B cell (primary cell): ENCODE results near the gene AFF3. TPM values are rescaled to one million over a fixed set of nuclear protein-coding genes. Genes with fewer than 3 reads are reported as not detected.

Experiments
- ATAC-seq: fragments of 200-7000 bp; cut with Tn5 transposase; one replicate; pipeline ENCODE4 v1.10.0; 2021; ENCODE audit warnings: low read depth, mild to moderate bottlenecking, moderate number of reproducible peaks, moderate library complexity
- CTCF ChIA-PET: fragments of 350-600 bp; sonication (Branson Sonifier 250); formaldehyde crosslinking; loops from one replicate; lab custom pipeline; 2021; ENCODE audit warnings: antibody characterized with exemption, inconsistent platforms; lab: Charles Lee
- POLR2A ChIA-PET: fragments of 350-600 bp; sonication (Branson Sonifier 250); formaldehyde crosslinking; loops from one replicate; lab custom pipeline; 2021; ENCODE audit warnings: antibody characterized with exemption; lab: Charles Lee
- DNase-seq: peaks from one replicate; pipeline ENCODE4 v3.0.0; 2013
- H2AFZ ChIP-seq: 2 replicates; pipeline ENCODE4 v1.6.1; 2012; ENCODE audit warnings: mild to moderate bottlenecking, low read depth, low read length; ENCODE audit not compliant: insufficient read depth, poor library complexity, severe bottlenecking
- H3K27ac ChIP-seq, 2 donors: 1 replicate in 1 of 2; 2 replicates in 1 of 2; pipeline ENCODE4 v1.5.1; 2012 to 2013; ENCODE audit warnings: low read length in 2 of 2, mild to moderate bottlenecking in 2 of 2, moderate library complexity in 1 of 2
- H3K27me3 ChIP-seq, 4 experiments: fragments of 200-600 bp in 1 of 4; sonication (generic) in 1 of 4; replicated peaks in 1 of 4; 1 replicate in 2 of 4; 2 replicates in 2 of 4; pipeline versions ENCODE4 v1.6.1 to v1.7.0; 2013 to 2016; ENCODE audit warnings: low read length in 3 of 4, mild to moderate bottlenecking in 2 of 4, mixed read lengths in 1 of 4, moderate library complexity in 1 of 4; ENCODE audit not compliant: insufficient read depth in 4 of 4, control insufficient read depth in 3 of 4; ENCODE audit errors: control extremely low read depth in 1 of 4
- H3K36me3 ChIP-seq, 2 experiments: replicated peaks in 1 of 2; 1 replicate in 1 of 2; 2 replicates in 1 of 2; pipeline versions ENCODE4 v1.6.1 to v1.7.1; 2013; ENCODE audit warnings: low read length in 1 of 2; ENCODE audit not compliant: insufficient read depth in 2 of 2, control insufficient read depth in 1 of 2; ENCODE audit errors: control extremely low read depth in 1 of 2, extremely low read depth in 1 of 2
- H3K4me1 ChIP-seq, 2 donors: fragments of 200-600 bp in 1 of 2; sonication (generic) in 1 of 2; 1 replicate in 1 of 2; 2 replicates in 1 of 2; pipeline versions ENCODE4 v1.5.1 to v1.6.1; 2013 to 2017; ENCODE audit warnings: low read length in 2 of 2; ENCODE audit not compliant: control insufficient read depth in 2 of 2, insufficient read depth in 2 of 2
- H3K4me2 ChIP-seq: replicated peaks from 2 replicates; pipeline ENCODE3; 2012; ENCODE audit warnings: mild to moderate bottlenecking, low read depth, low read length; ENCODE audit not compliant: poor library complexity, severe bottlenecking
- H3K4me3 ChIP-seq, 5 experiments: fragments of 200-600 bp in 1 of 5; sonication (generic) in 1 of 5; 1 replicate in 3 of 5; 2 replicates in 2 of 5; pipeline versions ENCODE4 v1.5.1 to v1.7.0; 2011 to 2016; ENCODE audit warnings: low read length in 4 of 5, mild to moderate bottlenecking in 4 of 5, low read depth in 2 of 5, control low read depth in 1 of 5, moderate library complexity in 1 of 5; ENCODE audit not compliant: insufficient read depth in 1 of 5; ENCODE audit errors: control extremely low read depth in 1 of 5, extremely low read depth in 1 of 5
- H3K79me2 ChIP-seq: fragments of 200-600 bp; sonication (generic); one replicate; pipeline ENCODE4 v1.6.0; 2016; ENCODE audit warnings: low read length; ENCODE audit not compliant: control insufficient read depth, insufficient read depth
- H3K9ac ChIP-seq: fragments of 200-600 bp; sonication (generic); 2 replicates; pipeline ENCODE4 v1.6.1; 2017; ENCODE audit warnings: mild to moderate bottlenecking, low read length, moderate library complexity
- H3K9me3 ChIP-seq, 3 donors: one replicate each; pipeline versions ENCODE4 v1.6.1 to v1.7.1; 2013; ENCODE audit warnings: low read length in 2 of 3; ENCODE audit not compliant: control insufficient read depth in 2 of 3, insufficient read depth in 1 of 3; ENCODE audit errors: control extremely low read depth in 1 of 3
- H4K20me1 ChIP-seq: 2 replicates; pipeline ENCODE4 v1.6.0; 2012; ENCODE audit warnings: mild to moderate bottlenecking, low read length; ENCODE audit not compliant: insufficient read depth, control insufficient read depth, poor library complexity, severe bottlenecking
- H3K27ac Mint-ChIP-seq: one replicate; pipeline ENCODE4 v1.8.0; 2021; ENCODE audit warnings: mixed read lengths
- H3K27me3 Mint-ChIP-seq: one replicate; pipeline ENCODE4 v1.8.0; 2021; ENCODE audit warnings: mixed read lengths
- H3K4me1 Mint-ChIP-seq: one replicate; pipeline ENCODE4 v1.8.0; 2021; ENCODE audit warnings: mixed read lengths
- H3K4me3 Mint-ChIP-seq: one replicate; pipeline ENCODE4 v1.8.0; 2021; ENCODE audit warnings: mixed read lengths
- H3K9me3 Mint-ChIP-seq: one replicate; pipeline ENCODE4 v1.8.0; 2022; ENCODE audit warnings: mixed read lengths; ENCODE audit not compliant: insufficient read depth
- EZH2 ChIP-seq: IDR thresholded peaks from 2 replicates; pipeline ENCODE4 v1.6.1; 2012; ENCODE audit warnings: borderline replicate concordance, low read depth, mild to moderate bottlenecking, moderate library complexity, low read length; ENCODE audit not compliant: insufficient read depth, poor library complexity, severe bottlenecking
- WGBS: methylation state at CpG from one replicate; pipeline ENCODE4 v1.1.5; 2013; ENCODE audit warnings: missing lambda C conversion rate; ENCODE audit not compliant: insufficient coverage; 5-methylcytosine and 5-hydroxymethylcytosine counted together
- intact Hi-C: fragments of 100-400 bp; cut with micrococcal nuclease; formaldehyde crosslinking; loops from one replicate; pipeline ENCODE4 v1.10.0; 2022
- polyA plus RNA-seq: library from polyadenylated mRNA; depleted of rRNA; stranded (reverse); fragments of >200 nt; gene quantifications from 2 replicates; pipeline ENCODE4 v1.2.3, GENCODE V29; 2012
- total RNA-seq, 2 donors: library from RNA; stranded (reverse); fragments of 120-200 nt in 1 of 2; gene quantifications; 1 replicate in 1 of 2; 2 replicates in 1 of 2; pipeline versions ENCODE4 v1.2.3 to v1.2.4, GENCODE V29; 2013 to 2022
- TF ChIP-seq, protein P1 (sequence below): fragments of 200-600 bp; IDR thresholded peaks from one replicate; pipeline ENCODE4 v1.8.0; 2022; ENCODE audit warnings: antibody characterized with exemption, mild to moderate bottlenecking

The AFF3 gene
- total and polyA plus RNA-seq, 2 donors (not counting 1 experiment from before 2014, with no cell fraction given): 117 to 830 TPM

DNA sequence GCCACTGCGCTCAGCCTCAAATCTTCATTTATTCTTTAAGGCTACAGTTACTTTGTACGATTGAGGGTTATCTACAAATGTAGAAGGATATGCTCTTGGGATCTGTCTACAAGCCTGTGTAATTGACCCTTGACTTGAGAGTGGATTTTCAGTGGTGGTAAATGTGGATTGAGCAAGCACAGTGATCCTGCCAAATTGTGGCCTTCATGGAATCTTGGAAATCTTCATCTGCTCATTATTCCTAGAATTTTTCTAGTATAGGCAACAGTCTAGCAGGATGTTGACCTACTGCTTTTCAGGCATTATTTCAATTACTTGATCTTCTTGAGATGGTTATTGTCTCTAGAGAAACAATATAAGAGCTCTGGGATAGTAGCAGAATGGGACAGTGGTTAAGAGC lies 426.4 kb downstream of the AFF3 start:
- H3K4me1 Mint-ChIP-seq: peaks cover 5% of the 10 kb centered on the region
- no peak overlapping the region for H3K4me2 ChIP-seq
- H3K4me3 Mint-ChIP-seq: no peak overlapping the region
- ATAC-seq: no peak
- no peak for TF ChIP-seq EZH2
- TF ChIP-seq, protein P1, sequence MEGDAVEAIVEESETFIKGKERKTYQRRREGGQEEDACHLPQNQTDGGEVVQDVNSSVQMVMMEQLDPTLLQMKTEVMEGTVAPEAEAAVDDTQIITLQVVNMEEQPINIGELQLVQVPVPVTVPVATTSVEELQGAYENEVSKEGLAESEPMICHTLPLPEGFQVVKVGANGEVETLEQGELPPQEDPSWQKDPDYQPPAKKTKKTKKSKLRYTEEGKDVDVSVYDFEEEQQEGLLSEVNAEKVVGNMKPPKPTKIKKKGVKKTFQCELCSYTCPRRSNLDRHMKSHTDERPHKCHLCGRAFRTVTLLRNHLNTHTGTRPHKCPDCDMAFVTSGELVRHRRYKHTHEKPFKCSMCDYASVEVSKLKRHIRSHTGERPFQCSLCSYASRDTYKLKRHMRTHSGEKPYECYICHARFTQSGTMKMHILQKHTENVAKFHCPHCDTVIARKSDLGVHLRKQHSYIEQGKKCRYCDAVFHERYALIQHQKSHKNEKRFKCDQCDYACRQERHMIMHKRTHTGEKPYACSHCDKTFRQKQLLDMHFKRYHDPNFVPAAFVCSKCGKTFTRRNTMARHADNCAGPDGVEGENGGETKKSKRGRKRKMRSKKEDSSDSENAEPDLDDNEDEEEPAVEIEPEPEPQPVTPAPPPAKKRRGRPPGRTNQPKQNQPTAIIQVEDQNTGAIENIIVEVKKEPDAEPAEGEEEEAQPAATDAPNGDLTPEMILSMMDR: no peak
- no peaks in the 10 kb centered on the region for H3K27me3 ChIP-seq
- no peak for DNase-seq
- no peak overlapping the region for H3K27ac ChIP-seq
- peaks cover 3% of the 10 kb centered on the region for H3K79me2 ChIP-seq
- no peak overlapping the region for H3K4me3 ChIP-seq
- CTCF ChIA-PET: no interaction called here
- H3K27me3 Mint-ChIP-seq: no peaks in the 10 kb centered on the region
- no peaks in the 10 kb centered on the region for H3K9me3 ChIP-seq
- WGBS: no CpG with 5 or more reads among the region's 2 CpGs
- no peaks in the 10 kb centered on the region for H3K9me3 Mint-ChIP-seq
- intact Hi-C loops: no loop called here
- no peaks in the 10 kb centered on the region for H3K4me1 ChIP-seq
- no peak overlapping the region for H3K27ac Mint-ChIP-seq
- peaks cover 19 to 49% of the 10 kb centered on the region in 2 experiments for H3K36me3 ChIP-seq
- H4K20me1 ChIP-seq: peaks cover 16% of the 10 kb centered on the region
- POLR2A ChIA-PET: no interaction called here
- no peak overlapping the region for H3K9ac ChIP-seq
- no peak overlapping the region for H2AFZ ChIP-seq

DNA sequence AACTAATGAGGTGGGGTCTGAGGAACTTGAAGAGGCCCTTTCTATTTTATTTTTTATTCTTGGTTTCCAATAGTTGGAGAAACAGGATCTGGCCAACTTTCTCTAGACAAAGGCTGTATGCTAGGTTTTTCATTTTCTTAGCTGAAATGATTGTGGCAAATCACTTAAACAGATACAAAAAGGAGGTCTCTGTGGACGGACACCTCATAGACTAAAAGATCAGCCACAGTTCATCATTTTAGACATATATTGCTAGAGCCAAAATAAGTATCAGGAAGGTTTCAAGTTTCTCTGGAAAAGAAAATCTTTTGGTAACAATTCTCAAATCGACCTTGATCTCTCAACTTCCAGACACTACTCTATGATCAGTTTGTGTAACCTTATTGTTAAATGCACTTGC lies 428.0 kb downstream of the AFF3 start:
- Histone ChIP-seq H3K27ac (no peak overlapping the region), H3K4me3 (no peak overlapping the region), H3K27me3 (no peaks in the 10 kb centered on the region), H3K79me2 (peaks cover 9% of the 10 kb centered on the region), H3K9ac (no peak overlapping the region), H4K20me1 (peaks cover 26% of the 10 kb centered on the region), H3K4me1 (no peaks in the 10 kb centered on the region), H2AFZ (no peak overlapping the region), H3K4me2 (no peak overlapping the region), H3K9me3 (no peaks in the 10 kb centered on the region), H3K36me3 (peaks cover 12 to 45% of the 10 kb centered on the region in 2 experiments)
- TF ChIP-seq EZH2: no peak
- TF ChIP-seq, protein P1: no peak
- ChIA-PET POLR2A (no interaction called here), CTCF (no interaction called here)
- DNase-seq (no peak), ATAC-seq (no peak)
- no CpG with 5 or more reads among the region's 2 CpGs for WGBS
- Mint-ChIP-seq H3K27me3 (no peaks in the 10 kb centered on the region), H3K4me1 (peaks cover 14% of the 10 kb centered on the region), H3K4me3 (no peak overlapping the region), H3K9me3 (no peaks in the 10 kb centered on the region), H3K27ac (no peak overlapping the region)
- intact Hi-C loops: no loop called here
